ENCODE data around the gene TSFM. TPM values are rescaled to one million over a fixed set of nuclear protein-coding genes. Genes with fewer than 3 reads are reported as not detected.

TSFM gene
- total RNA-seq, 1 donor from 2014 or later, result 28.4 TPM

- Mint-ChIP-seq H3K9me3 (no peaks in the 10 kb centered on the region), H3K36me3 (ENCODE audit: low read depth) (peaks cover 6% of the 10 kb centered on the region), H3K27ac (peak overlapping the region; percentile 68), H3K4me3 (no peak overlapping the region), H3K4me1 (peaks cover 88% of the 10 kb centered on the region), H3K27me3 (no peaks in the 10 kb centered on the region)
- ChIA-PET POLR2A (interaction anchor here (0.6 kb wide), 1 partner anchor 1135 kb away, joined by 7 read pairs; no protein-coding TSS in a partner anchor), CTCF (no interaction called here)
- DNase-seq, result no peak
- intact Hi-C loops (cut with micrococcal nuclease), result no loop called here
- ATAC-seq (ENCODE audit: low read depth), result no peak
- TF ChIP-seq CTCF (IDR thresholded peaks at IDR 0.05), result no peak
Measured at GRCh38 chr12:57840726-57841125, 58.1 kb downstream of the TSFM start.

DNA sequence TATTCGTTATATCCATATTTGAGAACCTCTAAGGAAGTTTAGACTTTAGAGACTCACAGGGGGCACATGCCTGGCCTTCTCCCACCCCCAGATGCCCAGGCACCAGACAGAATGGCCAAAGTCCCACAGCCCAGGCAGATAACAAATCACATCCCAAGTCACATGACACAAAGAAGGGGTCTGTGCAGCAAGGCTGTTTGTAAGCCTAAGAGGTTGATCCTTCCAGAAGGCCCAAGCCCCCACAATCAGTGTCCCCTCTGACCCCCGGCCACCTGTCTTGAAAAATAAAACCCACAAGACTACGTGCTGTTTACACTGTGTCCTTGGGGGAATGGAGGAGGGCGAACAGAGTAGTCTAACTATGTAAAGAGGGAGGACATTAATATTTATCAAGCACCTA is 58.9 kb downstream of the TSFM start:
- Mint-ChIP-seq H3K4me1 (peaks cover 81% of the 10 kb centered on the region), H3K27ac (peak overlapping the region; percentile 68), H3K36me3 (ENCODE audit: low read depth) (peaks cover 6% of the 10 kb centered on the region), H3K27me3 (no peaks in the 10 kb centered on the region), H3K9me3 (no peaks in the 10 kb centered on the region), H3K4me3 (no peak overlapping the region)
- POLR2A ChIA-PET, result interaction anchor here (5.7 kb wide), 1 partner anchor 8 kb away, joined by 37 read pairs; no protein-coding TSS in a partner anchor
- intact Hi-C loops (cut with micrococcal nuclease), result no loop called here
- CTCF ChIA-PET, result interaction anchor here (1.1 kb wide), 1 partner anchor 57 kb away, joined by 3 read pairs; no protein-coding TSS in a partner anchor
- no peak for TF ChIP-seq CTCF (IDR thresholded peaks at IDR 0.05)
- ATAC-seq (ENCODE audit: low read depth), result no peak
- DNase-seq, result no peak

- Mint-ChIP-seq H3K36me3 (ENCODE audit: low read depth) (peaks cover 6% of the 10 kb centered on the region), H3K27ac (peak overlapping the region; percentile 74), H3K4me3 (peak overlapping the region; percentile 86), H3K9me3 (no peaks in the 10 kb centered on the region), H3K27me3 (no peaks in the 10 kb centered on the region), H3K4me1 (peaks cover 73% of the 10 kb centered on the region)
- ChIA-PET POLR2A (interaction anchor here (0.7 to 6.7 kb wide), 5 partner anchors 10 to 99 kb away, joined by 3 to 122 read pairs (median 3); partner anchors contain the start of gene ATP23), CTCF (interaction anchor here (1.1 to 1.6 kb wide), 6 partner anchors 10 to 86 kb away, joined by 3 to 7 read pairs (median 4); no protein-coding TSS in a partner anchor)
- DNase-seq (no peak), ATAC-seq (ENCODE audit: low read depth) (no peak)
- intact Hi-C loops (cut with micrococcal nuclease), result no loop called here
- TF ChIP-seq CTCF (IDR thresholded peaks at IDR 0.05), result no peak
Measured at GRCh38 chr12:57842342-57843294, 60.0 kb downstream of the TSFM start.

DNA sequence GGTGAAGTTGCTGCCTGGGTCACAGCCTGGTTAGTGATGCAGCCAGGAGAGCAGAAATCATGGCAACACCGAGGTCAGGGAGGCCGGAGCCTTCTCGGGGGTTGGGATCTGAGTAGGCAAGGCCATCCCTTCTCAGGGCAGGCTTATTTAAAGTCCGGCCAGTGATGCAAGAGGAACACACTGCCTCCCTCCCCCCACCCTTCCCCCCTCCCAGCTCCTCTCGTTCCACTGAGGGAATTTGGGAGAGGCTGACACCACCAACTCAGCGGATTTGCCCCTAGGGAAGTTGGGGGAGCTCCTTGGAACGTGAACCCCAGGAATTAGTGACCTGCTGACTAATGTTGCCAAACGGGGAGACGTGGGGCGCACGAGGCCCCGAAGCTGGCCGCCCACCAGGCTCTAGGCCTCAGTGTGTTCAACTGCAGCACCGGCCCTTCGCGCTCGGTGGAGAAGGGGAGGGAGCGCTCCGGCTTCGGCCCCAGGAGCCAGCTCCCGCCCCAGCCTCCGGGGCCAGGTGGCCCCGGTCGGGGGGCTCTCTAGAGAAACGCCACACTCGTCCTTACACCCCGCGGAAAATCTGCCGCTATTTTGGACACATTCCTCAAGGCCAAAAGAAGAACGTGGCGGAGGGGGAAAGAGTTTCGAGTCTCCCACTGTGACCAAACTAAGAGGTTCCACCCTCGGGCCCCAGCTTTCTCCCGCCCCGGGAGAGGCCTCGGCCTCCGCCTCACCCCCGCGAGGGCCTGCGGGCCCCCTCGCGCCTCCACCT is 62.3 kb downstream of the TSFM start:
- ChIA-PET CTCF (interaction anchor here (0.6 to 1.9 kb wide), 6 partner anchors 52 to 88 kb away, joined by 3 to 10 read pairs (median 4); no protein-coding TSS in a partner anchor), POLR2A (interaction anchor here (0.7 to 6.7 kb wide), 9 partner anchors 8 to 96 kb away, joined by 3 to 122 read pairs (median 7); partner anchors contain the start of genes ATP23, EEF1AKMT3, METTL1 and TSFM)
- ATAC-seq (ENCODE audit: low read depth) (peak; percentile 22), DNase-seq (no peak)
- Mint-ChIP-seq H3K9me3 (no peaks in the 10 kb centered on the region), H3K27me3 (no peaks in the 10 kb centered on the region), H3K4me3 (peak overlapping the region; percentile 86), H3K36me3 (ENCODE audit: low read depth) (peaks cover 6% of the 10 kb centered on the region), H3K4me1 (peaks cover 54% of the 10 kb centered on the region), H3K27ac (peak overlapping the region; percentile 81)
- intact Hi-C loops (cut with micrococcal nuclease), result loop anchor here (1.0 to 5.0 kb wide), 4 partner anchors 14 to 368 kb away; partner anchors contain the start of genes ARHGAP9, CDK4 and TSFM
- TF ChIP-seq CTCF (IDR thresholded peaks at IDR 0.05), result no peak

Measured in activated B cell treated with CpG ODN at 0.5 μM for 24 hours (primary cell).